RCC 7860 (cell line): ENCODE results near the gene KPNA2.
"Not testable (repeated sequence)": the region's sequence is repeated elsewhere in the genome, so short reads cannot be mapped to it uniquely, and the experiment has no call there.

Experiments used
- DNase-seq: peaks from one replicate; pipeline ENCODE4 v3.0.0-alpha.2; 2015; ENCODE audit warnings: low spot score
- FAIRE-seq: peaks from 2 replicates; lab custom pipeline; 2012; peaks lifted over from hg19 to GRCh38; lab: Jason Lieb, UNC

The KPNA2 gene

DNA sequence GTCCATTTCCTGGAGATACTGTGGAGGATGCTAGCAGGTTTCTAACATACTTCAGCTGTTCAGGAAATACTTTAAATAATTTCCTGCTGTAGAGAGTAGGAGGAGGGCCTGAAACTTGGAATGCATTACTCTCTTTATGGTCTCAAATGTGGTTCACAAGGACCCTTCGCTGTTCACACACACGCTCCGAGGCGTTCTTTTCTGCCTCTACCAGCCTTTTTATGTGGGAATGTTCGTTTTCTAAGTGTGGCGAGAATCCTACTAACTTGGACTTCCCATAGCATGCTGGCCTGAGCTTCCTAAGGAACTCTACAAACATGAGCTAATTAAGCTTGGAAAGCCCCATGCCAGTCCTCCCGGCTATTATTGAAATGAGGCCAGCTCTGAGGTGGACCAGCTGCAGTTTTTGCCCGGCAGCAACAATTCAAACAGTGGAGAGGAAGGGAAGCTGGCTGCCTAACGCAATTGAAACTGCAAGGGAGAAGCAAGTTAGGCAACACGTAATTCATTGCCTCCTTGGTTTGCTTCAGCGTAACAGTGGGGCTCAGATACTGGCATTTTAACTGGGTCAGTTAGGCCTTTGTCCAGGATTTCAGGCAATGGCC is 18.9 kb downstream of the KPNA2 start:
- DNase-seq (no peak), FAIRE-seq (no peak)

GRCh38 chr17:68057531-68057952 is 22.0 kb downstream of the KPNA2 start:
- FAIRE-seq = no peak
- DNase-seq = peak; percentile 24

- FAIRE-seq (no peak), DNase-seq (no peak)
These were observed 24.8 kb downstream of the KPNA2 start for GRCh38 chr17:68060336-68060735.

- DNase-seq (no peak), FAIRE-seq (no peak)
These were observed 26.2 kb downstream of the KPNA2 start for GRCh38 chr17:68061512-68062313.

DNA sequence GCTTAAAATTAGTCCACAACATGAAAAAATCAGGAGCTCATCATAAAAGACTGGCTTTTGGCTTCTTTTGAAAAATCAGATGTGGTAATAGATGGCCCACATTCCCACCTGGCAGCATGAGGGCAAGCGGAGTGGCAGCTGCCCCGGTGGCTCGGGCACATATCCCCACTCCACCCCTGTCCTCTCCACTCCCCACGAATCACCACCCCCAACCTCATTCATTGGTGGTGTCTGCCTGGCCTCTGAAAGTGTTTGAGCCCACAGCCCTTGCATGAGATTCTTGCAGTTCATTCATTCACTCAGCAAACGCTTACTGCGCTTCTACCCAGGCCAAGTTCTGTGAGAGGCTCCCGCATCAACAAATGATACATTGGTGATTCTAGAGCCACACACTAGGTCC is 29.8 kb downstream of the KPNA2 start:
- not testable (repeated sequence) for FAIRE-seq, DNase-seq

DNA sequence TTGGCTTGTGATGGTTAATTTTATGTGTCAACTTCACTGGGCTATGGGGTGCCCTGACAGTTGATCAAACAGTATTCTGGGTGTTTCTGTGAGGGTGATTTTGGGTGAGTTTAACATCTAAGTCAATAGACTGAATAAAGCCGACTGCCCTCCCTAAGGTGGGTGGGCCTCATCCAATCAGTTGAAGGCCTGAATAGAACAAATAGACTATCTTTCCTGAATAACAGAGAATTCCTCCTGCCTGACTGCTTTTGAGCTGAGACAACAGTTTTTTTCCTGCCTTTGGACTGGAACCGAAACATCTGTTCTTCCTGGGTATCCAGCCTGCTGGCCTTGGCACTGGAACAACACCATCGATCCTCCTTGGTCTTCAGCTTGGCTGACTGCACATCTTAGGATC is 33.0 kb downstream of the KPNA2 start:
- FAIRE-seq, DNase-seq: not testable (repeated sequence)

DNA sequence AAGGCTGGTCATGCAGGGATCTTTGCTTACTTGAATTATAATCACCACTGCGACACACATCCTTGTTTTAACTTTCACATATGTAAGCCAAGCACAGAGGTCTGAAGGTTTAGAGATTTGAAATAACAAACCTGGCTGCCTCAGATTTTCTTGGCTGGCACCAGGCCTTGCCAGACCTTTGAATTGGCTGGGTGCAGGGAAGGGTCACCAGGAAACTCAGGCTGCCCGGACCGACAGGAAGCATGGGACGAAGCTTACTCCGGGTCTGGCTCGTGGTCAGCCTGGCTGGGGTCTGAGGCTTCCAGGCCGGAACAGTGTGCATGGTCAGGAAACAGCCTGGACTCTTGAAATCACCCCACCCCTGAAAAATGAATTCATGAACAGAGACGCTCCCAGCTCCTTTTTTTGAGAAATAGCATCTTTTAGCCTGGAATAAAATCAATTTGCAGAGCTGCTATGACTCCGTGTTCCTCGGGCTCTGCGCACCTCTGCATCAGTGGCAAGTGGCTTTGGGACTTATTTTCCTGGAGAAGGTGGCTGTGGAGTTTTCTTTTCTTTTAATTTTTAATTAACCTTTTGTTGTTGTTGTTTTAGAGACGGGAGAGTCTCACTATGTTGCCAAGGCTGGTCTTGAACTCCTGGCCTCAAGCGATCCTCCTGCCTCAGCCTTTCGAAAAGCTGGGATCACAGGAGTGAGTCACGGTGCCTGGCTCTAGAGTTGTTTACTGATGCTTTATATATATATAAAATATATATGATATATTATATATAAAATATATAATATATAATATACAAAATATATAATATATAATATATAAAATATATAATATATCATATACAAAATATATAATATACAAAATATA is 35.3 kb downstream of the KPNA2 start:
- not testable (repeated sequence) for FAIRE-seq, DNase-seq

- DNase-seq (no peak), FAIRE-seq (no peak)
These were observed 38.7 kb downstream of the KPNA2 start for GRCh38 chr17:68074279-68074678.

DNA sequence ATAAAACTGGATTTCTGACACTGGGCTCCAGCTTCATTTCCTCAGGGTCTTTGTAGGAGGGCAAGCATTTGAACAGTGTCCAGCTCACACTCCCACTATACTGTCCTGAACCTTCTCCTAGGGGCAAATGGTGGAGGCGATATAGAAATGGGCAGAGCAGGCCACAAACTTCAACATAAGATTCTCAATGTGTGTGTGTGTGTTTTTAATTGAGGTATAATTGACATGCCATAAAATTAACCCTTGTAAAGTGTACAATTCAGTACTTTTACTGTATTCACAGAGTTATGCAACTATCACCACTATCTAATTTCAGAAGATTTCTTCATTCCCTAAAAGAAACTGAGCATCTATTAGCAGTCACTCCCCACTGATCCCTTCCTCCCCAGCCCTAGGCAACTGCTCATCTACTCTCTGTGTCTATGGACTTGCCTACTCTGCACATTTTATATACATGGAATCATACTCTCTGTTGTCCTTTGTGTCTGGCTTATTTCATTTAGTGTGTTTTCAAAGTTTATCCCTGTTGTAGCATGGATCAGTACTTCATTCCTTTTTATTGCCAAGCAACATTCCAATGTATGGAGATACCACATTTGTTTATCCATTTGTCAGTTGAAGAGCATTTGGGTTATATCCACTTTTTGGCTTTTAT is 40.5 kb downstream of the KPNA2 start:
- FAIRE-seq, DNase-seq: not testable (repeated sequence)

- not testable (repeated sequence) for FAIRE-seq, DNase-seq
These were observed 42.0 kb downstream of the KPNA2 start for GRCh38 chr17:68077498-68077897.

GRCh38 chr17:68080411-68081150 is 45.0 kb downstream of the KPNA2 start:
- DNase-seq (no peak), FAIRE-seq (no peak)

DNA sequence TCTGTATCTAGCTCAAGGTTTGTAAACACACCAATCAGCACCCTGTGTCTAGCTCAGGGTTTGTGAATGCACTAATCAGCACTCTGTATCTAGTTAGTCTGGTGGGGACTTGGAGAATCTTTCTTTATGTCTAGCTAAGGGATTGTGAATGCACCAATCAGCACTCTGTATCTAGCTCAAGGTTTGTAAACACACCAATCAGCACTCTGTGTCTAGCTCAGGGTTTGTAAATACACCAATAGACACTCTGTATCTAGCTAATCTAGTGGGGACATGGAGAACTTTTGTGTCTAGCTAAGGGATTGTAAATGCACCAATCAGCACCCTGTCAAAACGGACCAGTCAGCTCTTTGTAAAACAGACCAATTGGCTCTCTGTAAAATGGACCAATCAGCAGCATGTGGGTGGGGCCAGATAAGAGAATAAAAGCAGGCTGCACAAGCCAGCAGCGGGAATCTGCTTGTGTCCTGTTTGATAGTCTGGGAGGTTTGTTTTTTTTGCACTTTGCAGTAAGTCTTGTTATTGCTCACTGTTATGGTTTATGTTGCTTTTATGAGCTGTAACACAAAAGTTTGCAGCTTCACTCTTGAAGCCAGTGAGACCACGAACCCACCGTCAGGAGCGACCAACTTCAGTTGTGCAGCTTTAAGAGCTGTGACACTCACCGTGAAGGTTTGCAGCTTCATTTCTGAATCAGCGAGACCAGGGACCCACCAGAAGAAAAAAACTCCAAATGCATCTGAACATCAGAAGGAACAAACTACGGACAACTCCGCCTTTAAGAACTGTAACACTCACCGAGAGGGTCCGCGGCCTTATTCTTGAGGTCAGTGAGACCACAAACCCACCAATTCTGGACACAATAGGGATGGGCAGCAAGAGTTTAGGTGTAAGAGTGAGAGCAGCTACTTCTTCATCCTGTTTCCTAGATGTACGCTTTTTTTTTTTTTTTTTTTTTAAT is 46.0 kb downstream of the KPNA2 start:
- not testable (repeated sequence) for FAIRE-seq, DNase-seq

GRCh38 chr17:68085771-68086381 is 50.3 kb downstream of the KPNA2 start:
- DNase-seq (no peak), FAIRE-seq (no peak)

GRCh38 chr17:68086666-68087065 is 51.1 kb downstream of the KPNA2 start:
- FAIRE-seq, DNase-seq: not testable (repeated sequence)

- FAIRE-seq, DNase-seq: not testable (repeated sequence)
These were observed 51.6 kb downstream of the KPNA2 start for GRCh38 chr17:68087131-68087623.

- FAIRE-seq (no peak), DNase-seq (no peak)
These were observed 52.3 kb downstream of the KPNA2 start for GRCh38 chr17:68087851-68088250.

GRCh38 chr17:68089881-68090280 is 54.3 kb downstream of the KPNA2 start:
- DNase-seq = peak; percentile 71
- FAIRE-seq = peak; percentile 78

DNA sequence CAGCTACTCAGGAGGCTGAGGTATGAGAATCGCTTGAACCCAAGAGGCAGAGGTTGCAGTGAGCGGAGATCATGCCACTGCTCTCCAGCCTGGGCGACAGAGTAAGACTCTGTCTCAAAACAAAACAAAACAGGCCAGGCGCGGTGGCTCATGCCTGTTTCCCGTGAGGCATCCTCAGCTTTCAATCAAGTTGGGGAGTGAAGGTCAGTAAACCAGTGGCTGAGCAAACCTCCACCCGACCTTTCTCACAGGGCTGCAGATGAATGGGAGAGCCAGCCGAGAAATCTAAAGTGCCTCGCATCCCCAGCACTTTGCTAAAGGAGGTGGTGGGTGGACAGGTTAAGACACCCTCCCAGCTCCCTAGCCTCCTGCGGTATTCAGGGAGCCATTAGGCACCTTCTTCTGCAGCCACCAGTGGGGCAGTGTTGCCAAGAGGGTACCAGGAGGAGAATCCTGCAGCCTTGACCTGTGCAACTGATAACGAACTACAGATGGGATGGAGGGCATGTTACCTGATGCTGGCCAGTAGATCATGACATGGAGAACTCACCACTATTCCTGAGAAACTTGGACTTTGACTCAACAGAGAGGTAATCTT is 59.0 kb downstream of the KPNA2 start:
- FAIRE-seq = no peak
- DNase-seq = no peak
